Left renal cortex interstitium (tissue), 4 donors: ENCODE data around the gene PRR22. TPM values are rescaled to one million over a fixed set of nuclear protein-coding genes. Genes with fewer than 3 reads are reported as not detected.
"Not testable (repeated sequence)": the region's sequence is repeated elsewhere in the genome, so short reads cannot be mapped to it uniquely, and the experiment has no call there.

ENCODE experiments used
- DNase-seq, 4 donors: peaks; one replicate each; pipeline ENCODE4 v3.0.0-alpha.2; 2013; ENCODE audit warnings: low read depth in 4 of 4, low spot score in 2 of 4, missing footprints in 1 of 4
- polyA plus RNA-seq, 4 donors: library from polyadenylated mRNA; unstranded; fragments of 120-200 nt; gene quantifications; one replicate each; pipeline ENCODE4 v1.2.1, GENCODE V29; 2013; ENCODE audit not compliant: insufficient read length in 4 of 4

PRR22 gene
- polyA plus RNA-seq, 4 donors, result 1.5 to 4.4 (median 3.7) TPM

DNA sequence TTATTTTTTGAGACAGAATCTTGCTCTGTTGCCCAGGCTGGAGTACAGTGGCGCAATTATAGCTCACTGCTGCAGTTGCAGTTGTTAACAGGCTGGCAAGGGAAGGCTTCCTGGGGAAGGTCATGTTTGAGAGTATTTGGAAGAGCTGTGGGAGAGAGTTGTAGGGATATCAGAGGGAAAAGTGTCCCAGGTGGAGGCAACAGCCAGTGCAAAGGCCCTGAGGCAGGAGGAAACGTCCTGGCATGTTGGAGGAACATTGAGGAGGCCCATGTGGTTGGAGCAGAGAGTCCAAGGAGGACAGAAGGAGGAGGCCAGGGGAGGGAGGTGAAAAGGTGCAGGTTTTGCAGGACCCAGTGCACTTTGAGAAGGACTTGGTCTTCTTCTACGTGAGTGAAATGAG lies 8.6 kb upstream of the PRR22 start:
- DNase-seq, result no peak

DNA sequence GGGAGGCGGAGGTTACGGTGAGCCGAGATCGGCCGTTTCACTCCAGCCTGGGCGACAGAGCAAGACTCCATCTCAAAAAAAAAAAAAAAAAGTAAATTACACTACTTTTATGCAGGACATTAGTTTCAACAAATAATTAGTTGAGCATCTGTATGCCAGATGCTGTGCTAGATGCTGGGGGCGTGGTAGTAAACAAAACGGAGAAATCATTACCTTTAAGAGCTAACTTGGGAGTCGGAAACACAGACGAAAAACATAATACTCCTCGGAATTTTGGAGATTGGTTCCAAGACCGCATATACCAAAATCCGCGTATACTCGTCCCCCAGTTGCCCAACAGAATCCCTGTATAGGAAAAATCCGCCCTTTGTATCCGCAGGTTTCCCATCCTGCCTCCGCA lies 7.7 kb upstream of the PRR22 start:
- no peak for DNase-seq

DNA sequence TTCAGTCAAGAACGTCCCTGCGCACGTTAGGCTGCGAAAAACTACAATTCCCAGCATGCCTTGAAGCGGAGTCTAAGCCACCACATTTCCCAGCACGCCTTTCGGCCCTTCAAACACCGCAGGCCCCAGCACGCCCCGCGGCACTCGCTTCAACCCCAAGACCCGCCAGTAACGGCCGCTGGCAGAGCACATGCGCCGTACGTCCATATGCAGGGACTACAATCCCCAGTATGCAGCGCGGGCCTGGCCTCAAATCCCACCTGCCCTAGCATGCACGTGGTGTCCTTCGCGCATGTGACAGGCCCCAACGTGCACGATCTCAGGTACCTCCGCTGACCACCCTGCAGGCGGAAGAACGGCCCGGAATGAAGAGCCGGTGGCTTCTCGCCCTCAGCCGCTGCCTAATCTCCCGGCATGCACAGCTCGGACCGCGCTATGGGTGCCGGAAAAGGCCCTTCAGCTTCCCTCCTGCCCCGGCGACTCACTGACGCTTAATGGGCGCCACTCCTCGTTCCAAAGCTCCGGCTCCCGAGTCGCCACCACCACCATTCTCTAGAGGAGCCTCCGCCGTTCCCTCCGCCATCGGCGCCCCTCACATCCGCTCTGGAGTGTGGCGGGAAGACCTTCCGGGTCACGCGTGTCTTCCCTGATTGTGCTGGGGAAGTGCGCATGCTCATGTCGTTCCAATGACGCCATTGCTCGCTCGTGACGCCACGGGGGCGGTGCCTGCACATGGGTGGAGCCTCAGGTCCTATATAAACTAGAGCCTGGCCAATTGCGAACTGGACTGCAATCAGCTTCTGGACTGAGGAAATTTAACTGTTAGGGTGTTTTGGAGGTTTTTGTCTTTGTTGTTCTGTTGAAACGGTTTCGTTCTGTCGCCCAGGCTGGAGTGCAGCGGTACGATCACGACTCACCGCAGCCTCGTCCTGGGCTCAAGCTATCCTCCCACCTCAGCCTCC lies 6.3 kb upstream of the PRR22 start, which contains the start of gene DUS3L:
Gene DUS3L (minus strand): TSS at position 605 of the 962 bp plus-strand sequence. CDS start 22 bp downstream, at position 583.
- DNase-seq, result peak; percentile 87 to 94 (median 92)

DNA sequence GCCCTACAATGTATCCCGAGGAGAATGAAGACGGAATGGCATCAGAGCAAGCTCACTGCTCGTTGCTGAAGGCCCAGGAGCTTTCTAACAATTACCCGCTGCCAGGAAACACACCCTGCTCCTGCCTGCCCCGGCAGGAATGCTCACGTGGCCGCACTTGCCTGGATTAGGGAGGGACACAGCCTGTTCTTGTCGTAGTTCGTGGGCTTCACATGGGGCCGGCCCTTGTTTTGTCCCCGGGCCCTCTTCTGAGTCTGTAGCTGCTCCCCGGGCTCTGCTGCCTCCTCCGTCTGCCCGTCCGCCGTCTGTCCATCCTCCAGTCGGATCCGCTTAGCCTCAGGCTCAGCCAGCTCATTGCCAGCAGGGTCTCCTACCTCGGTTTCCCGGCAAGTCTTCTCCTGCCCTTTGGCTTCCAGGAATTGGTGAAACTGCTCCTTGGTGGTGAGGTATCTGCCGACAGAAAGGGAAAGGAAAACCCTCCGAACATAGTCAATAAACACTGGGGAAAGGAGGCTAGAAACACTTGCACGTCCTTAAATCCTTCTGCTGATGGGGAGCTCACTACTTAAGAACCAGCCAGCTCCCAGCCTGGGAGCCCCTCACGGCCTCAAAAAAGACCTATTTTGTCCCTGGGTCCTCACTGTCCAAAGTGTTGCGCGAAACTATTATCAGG lies 5.5 kb upstream of the PRR22 start:
- no peak for DNase-seq

DNA sequence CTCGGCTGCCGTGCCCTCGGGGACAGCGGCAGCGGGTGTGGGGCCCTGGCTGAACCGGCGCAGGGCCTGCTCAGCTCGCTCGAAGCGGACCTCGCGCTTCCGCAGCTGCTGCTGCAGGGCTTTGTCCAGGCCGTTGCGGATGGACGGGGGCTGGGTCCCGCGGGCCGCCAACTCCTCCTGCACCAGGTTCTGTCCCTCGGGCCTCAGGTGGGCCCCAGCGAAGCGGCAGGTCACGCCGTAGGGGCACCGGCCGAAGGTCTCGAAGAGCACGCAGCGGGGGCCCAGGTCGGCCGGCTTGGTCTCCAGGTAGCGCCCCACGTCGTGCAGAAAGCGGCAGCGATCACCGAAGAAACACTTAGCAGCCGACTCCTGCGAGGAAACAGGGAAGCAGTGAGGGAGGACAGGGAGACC lies 4.8 kb upstream of the PRR22 start:
- DNase-seq, result no peak

DNA sequence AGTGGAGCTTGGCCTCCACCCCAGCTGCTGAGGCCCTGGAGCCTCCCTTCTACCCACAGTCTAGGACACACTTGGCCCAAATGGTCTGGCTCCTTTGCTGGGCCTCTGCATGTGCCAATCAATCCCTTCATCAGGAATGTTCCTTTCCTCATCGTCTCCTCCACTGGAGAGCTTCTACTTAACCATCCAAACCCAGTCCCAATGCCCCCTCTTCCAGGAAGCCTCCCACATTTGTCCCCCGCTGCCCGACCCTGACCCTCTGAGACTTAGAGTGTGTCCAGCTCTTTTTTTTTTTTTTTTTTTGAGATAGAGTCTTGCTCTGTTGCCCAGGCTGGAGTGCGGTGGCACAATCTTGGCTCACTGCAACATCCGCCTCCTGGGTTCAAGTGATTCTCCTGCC lies 3.9 kb upstream of the PRR22 start:
- no peak for DNase-seq

DNA sequence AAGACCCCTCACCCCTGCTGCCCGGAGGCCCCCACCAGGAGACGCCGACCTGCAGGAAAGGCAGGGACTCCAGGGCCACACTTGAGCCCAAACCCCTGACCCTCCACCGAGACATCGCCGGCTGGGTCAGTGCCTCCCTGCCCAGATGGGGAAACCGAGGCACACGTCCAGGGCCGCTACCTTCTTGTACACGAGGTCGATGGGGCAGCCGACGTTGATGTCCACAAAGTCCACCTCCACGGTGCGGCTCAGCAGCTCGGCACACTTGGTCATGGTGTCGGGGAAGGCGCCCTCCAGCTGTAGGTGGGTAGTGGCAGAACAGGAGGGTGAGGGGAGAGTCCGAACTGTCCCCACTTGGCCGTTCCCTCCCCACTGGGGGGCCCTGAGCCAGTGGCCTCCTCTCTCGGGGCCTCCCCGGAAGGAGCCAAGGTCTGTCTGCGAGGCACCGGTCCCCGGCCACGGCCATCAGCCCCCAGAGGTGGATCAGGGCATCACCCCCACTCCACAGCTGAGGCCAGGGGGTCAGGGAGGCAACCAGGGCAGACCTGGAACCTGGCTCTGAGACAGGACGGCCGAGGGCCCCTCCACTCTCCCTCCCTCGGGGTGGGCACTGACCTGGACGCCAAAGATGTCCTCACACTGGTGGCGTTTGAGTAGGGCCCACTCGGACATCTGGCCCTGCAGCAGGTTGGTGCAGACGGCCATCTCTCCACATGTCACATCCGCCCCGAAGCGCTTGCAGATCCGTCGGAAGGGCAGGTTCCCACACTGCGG lies 3.0 kb upstream of the PRR22 start:
- DNase-seq, result no peak

DNA sequence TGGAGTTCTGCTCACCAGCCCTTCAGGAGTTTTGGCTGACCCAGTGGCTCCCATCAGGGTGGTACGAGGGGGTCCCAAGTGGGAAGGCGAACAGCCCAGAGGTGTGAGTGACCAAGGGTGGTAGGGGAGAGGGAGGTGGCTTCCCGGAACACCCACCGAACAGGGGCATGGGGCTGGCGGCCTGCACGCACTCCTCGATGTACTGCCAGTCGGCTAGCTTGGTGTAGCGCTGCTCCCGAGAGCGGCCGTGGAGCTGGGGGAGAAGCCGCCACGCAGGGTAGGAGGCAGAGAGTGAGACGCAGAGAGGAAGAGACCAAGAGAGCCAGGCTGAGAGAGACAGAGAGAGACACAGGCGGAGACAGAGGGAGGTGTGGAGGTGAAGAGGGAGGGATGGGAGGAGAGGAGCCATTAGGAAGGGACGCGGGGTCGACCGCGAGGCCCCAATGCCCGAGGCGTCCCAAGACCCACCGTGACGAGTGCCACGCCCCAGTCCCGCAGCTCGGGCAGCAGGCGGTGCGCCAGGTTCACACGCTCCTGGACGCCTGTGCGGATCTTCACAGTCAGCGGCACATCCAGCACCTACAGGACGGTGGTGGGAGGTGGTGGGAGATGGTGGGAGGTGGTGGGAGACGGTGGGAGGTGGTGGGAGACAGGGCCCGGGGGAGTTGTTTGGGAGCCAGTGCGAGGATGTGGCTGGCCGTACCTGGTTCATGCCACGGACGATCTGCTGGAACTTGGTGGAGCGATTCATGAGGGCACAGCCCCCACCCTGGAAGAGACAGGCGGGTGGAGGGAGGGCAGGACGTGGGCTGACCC lies 2.3 kb upstream of the PRR22 start:
- no peak for DNase-seq

DNA sequence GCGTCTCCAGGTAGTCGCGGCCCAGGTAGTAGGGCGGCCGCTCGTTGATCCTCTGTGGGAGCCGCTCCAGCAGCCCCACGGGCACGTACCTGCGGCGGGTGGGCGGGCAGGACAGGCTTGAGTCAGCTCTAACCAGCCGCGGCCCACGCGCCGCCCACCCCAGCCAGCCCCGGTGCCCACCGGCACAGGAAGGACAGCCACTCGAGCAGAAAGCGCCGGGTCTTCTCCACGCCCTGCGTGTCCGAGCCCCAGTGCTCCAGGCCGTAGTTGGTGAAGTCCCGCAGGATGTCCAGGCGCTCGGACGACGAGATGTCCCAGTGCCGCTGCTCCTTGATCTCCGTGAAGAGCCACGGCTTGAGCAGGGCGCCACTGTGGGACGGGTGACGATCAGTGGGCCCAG lies 877 bp upstream of the PRR22 start:
- no peak for DNase-seq

DNA sequence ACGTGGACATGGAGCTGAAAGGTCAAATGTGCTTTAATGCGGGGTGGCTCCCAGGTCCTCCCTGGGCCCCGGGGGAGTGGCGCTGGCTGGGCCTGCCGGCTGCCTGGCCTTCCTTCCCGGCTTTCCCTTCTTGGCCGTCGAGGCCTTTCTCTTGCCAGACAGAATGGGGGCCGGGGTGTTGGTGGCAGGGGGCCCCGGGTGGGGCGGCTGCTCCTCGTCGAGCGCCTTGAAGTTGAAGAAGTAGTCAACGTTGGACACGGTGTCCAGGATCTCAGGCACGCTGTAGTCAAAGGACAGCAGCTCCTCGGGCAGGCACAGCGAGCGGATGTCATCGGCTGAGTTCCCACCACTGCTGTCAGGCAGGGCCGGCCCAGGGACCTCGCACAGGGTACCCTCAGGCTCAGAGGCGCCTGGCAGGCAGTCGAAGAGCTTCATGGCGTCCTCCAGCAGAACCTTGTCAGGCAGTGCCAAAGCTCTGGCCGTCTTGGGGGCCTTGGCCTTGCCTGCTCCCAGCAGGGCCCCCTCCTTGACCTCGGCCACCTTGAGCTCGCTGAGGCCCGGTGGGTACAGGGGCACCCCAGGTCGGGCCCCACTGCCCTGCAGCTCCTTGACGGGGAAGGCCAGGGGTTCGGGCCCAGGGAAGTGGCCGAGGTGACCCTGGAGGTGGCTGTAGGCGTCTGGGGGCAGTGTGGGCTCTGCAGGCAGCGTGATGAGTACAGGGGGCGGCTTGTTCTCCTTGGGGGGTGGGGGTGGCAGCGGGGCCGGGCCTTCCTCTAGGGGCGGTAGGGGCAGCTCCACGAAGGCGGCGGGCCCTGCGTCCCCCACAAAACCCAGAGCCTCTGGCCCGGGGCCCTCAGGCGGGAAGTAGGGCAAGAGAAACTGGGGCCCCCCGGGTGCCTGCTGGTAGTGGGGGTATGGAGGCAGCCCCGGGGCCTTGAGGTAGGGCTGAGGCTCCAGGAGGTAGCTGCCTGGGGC lies 1.3 kb downstream of the PRR22 start:
- no peak for DNase-seq

DNA sequence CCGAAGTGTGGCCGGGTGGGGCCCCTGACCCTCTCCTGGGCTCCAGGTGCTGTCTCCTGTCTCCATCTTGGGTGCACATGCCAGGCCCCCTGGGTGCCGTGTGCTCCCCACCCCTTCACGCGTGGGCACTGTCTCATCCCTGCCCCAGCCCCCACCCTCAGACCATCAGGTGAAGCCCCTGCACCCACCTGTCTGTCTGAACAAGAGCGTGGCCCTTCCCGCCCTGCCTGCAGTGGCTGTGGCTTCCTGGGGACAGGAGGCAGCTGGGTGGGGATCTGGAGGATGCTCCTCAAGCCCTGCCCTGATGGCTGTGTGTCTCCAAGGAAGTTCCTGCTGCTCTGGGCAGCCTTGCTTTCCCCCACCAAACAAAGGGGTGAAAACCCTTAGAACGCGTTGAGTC lies 2.2 kb downstream of the PRR22 start:
- no peak for DNase-seq

DNA sequence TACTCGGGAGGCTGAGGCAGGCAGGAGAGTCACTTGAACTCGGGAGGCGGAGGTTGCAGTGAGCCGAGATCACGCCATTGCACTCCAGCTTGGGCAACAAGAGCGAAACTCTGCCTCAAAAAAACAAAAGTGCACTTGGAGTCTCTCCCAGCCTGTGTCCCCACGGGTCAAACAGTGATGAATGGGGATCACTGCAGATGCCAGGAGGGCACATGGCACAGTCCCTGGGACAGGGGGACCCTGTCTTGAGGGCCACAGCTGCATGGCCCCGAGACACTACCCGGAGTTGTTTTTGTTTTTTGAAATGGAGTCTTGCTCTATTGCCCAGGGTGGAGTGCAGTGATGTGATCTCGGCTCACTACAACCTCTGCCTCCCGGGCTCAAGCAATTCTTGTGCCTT lies 3.6 kb downstream of the PRR22 start:
- DNase-seq, result not testable (repeated sequence)

DNA sequence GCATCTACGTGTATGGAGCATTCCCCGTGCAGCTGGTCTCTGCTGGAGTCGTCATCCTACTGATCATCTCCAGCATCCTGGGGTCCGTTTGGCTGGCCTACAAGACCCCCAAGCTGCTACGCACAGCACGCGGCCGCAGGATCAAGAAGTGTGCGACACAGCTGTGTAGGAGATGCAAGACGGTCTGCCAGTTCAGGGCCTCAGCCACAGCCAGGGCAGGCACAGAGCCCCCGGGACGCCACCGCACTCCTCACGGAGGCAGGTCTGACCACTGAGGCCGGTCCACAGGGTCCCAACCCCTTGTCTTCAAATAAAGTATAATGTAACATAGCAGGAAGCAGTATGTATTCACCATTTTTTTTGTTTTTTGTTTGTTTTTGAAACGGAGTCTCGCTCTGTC lies 6.1 kb downstream of the PRR22 start:
- no peak for DNase-seq

DNA sequence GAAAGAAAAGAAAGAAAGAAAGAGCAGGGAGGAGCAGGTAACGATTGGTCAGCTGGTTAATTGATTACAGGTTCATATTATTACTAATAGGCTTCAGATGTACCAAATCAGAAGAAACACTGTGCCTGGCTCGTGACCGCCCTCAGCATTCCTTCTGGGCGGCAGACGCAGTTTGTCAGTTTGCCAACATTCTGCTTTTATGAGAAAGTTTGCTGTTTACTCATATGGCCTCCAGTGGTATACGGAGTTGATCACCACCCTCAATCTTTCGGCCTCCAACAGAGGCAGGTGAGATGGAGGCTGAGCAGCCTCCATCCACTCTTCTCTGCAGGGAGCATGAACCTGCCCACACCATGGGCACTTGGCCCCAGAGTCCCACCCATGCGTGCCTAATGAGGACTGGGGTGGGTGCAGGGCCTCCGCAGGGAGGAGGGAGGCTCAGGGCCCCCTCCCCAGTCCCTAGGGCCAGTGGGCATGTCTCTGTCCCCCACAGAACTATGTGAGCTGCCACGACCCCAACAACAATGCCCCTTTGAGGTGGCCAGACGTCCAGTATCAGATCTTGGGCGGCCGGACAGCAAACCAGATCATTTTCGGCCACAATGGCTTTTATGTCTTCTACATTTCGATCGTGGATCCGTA lies 8.8 kb downstream of the PRR22 start:
- DNase-seq, result no peak

DNA sequence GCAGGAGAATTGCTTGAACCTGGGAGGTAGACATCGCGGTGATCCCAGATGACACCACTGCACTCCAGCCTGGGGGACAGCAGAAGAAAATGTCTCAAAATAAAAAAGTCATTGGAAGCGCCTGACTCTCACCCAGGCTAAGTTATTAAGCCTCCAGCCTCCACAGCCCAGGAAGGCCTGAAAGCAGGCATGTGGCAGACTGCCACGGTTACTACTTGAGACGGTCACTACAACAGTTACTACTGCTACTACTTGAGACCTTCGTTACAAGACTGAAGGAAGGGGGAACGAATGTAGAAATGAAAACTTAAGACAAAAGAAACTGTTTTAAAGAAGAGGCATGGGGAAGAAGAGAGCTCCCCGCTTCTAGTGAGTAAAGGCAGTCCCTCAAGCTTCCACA lies 9.6 kb downstream of the PRR22 start:
- no peak for DNase-seq

DNA sequence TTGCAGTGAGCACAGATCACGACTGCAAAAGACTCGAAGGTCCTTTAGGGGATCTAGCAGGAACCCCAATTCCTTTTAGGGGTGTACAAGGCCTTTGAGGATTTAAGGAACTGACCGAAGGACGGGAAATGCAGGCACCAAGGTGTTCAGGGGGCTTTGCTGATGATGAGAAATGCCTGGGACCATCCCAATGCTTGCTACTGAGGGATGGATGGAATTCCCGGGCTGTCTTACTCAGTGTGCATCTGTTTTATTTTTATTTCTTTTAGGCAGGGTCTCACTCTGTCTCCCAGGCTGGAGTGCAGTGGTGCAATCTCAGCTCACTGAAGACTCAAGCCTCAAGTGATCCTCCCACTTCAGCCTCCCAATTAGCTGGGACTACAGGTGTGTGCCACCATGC lies 11.3 kb downstream of the PRR22 start:
- DNase-seq, result no peak

DNA sequence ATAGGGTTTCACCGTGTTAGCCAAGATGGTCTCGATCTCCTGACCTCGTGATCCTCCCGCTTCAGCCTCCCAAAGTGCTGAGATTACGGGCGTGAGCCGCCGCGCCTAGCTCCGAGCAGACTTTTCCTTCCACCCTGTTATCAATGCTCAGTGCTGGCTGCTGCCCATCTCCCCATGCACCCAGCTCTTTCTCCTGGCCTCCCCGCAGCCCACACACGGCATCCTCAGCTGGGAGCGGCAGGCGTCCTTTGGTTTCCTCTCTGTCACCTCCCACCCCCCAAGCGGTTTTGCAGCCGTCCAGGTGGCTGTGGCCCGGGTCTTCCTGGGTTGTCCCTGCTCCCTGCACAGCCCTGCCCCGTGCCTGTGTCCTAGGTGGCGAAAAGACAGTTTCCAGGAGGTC lies 12.1 kb downstream of the PRR22 start:
- DNase-seq, result no peak

DNA sequence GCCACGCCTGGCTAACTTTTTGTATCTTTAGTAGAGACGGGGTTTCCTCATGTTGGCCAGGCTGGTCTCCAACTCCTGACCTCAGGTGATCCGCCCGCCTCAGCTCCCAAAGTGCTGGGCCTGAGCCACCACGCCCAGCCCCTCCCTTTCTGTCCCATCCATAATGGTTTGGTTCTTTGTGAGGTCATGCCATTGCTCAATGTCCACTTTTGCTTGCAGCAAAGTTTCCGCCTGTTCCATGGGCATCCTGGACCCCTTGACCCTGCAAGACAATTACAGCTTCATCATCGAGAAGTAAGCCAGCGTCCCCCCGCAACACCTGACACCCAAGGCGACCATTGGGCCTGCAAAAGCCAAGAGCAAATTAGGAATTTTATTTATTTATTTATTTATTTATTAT lies 16.6 kb downstream of the PRR22 start:
- DNase-seq, result no peak

DNA sequence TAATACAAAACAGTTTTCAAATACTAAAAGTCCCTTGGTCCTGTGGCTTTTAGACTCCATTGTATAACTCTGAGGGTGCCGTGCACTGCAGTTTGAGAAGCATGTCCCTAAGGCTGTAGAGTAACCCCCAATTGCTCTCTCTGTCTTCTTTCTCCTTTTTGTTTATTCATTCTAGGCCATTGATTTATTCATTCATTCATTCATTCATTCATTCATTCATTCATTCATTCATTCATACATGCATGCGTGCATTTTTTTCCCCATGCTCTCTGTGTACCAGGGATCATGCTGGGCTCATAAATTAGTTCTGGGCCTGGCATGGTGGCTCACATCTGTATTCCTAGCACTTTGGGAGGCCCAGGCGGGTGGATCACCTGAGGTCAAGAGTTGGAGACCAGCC lies 19.3 kb downstream of the PRR22 start:
- DNase-seq, result no peak
